HG03520 (cell line): ENCODE measurements around the gene CLDN8.

Source experiments
- ATAC-seq: cut with Tn5 transposase; IDR thresholded peaks from one replicate; pipeline ENCODE4 v1.9.1; 2021; ENCODE audit warnings: mild to moderate bottlenecking, moderate library complexity; ENCODE audit not compliant: unreplicated experiment

Gene CLDN8

DNA sequence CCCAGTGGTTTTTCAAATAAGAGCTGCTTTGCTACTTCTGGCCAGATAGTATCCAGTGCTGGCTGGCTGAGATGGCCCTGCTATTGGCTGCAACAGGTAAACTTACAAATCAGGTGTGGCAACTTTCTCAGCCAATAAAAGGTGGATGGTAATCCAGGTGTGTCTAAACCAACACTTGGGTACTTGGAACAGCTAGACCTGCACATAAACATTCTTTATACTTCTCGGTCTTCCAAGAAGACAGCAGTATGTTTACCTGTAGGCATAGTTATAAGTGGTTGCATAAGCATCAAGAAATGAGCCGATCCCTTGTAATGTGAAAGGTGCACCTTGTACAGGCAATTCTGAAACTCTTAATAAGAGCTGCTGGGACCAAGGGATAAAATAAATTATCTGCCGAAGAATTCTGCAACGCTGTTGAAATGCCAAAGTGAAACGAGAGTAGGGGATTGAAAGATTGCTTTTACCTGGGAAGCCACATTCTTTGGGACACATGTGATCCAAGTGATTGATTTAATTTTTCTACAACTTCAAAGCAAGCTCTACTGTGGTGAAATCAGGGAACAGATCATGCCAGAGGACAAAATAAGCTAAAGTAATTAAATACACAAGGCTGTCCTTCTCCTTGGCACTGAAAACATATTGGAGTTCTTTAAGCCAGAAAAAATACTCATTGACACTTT, at the start of gene CLDN8:
Gene CLDN8 (minus strand): TSS at position 57 of the 683 bp plus-strand sequence. CDS start 172 bp downstream, outside the sequence.
- ATAC-seq, result no peak

DNA sequence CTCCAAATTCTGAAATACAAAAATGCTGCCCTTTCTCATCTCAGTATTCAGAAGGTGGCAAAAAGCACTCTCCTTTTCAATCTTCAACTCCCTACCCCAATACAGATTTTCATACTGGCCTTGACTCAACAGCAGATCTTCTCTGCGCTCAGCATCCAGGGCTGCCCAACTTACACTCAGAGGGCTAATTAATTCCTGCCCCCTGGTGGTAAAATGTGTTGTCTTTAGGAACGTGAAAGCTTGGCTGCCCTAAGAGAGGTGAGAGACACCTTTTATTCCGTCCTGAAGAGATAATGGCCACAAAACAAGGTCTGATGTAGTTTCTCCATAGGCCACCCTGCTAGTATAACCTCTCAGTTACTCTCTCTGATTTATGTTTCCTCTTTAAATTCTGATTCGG, 41.9 kb upstream of the CLDN8 start:
- ATAC-seq, result no peak

DNA sequence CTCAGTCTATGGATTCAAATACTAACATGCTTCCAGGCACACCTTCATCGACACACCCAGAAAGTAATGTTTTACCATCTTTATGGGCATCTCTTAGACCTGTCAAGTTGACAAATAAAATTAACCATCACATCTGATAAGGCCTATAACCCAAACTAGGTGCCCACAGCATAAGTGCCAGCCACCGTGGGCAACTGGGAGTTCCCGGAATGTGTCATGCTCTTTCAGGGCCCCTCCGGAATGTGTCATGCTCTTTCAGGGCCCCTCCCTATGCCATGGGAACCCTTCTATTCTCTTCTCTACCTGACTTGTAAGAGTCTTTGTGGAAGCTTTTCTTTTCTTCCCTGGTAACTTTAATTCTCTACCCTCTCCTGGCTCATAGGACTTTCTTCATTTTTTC, 40.2 kb upstream of the CLDN8 start:
- ATAC-seq, result no peak

DNA sequence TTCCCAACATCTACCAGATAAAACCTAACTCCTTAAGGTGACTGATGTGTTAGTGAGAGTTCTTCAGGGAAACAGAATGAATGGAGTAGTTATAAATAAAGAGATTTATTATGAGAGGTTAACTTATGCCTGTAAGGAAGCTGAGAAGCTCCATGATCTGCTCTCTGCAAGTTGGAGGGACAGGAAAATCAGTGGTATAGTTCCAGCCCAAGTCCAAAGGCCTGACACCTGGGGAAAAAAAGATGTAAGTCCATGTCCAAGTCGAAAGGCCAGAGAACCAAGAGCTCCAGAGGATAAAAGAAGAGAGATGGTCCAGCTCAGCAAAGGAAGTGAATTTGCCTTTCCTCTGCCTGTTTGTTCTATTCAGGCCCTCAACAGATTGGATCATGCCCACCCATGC, 39.8 kb upstream of the CLDN8 start:
- ATAC-seq, result no peak

DNA sequence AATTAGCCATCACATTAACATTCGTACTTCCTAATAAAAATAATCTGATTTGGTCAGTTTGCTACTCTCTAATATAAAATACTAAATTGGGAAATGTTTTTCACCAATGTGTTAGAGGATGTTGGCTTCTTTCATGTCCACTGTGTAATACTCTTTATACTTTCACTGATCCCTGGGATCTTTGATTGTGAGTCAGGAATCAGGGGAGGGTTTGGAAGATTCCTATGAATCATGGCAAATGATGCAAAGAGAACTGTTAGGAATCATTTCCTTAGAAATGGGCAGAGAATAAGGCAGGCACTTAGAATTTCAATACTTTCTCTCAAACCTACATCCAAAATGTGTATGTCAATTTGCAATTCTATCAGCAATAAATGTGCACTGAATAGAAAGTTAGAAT, 35.9 kb upstream of the CLDN8 start:
- ATAC-seq, result no peak

DNA sequence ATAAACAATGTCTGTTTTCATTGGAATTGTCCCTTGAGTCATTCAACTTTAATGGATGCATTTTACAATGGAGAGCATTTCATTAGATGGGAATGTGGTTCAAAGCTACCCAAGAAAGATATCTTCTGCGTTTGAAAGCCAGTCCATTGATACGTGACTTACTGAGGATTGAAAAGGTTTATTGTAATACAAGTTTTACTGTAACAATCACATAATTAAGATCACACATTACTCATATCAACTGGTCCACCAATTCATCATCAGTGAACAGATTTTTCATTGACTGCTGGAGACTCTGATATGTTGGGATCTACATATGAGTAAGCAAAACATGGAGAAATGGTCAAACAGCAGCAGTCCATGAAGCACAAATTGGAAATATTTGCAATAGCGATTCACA, 34.0 kb upstream of the CLDN8 start:
- ATAC-seq, result no peak

DNA sequence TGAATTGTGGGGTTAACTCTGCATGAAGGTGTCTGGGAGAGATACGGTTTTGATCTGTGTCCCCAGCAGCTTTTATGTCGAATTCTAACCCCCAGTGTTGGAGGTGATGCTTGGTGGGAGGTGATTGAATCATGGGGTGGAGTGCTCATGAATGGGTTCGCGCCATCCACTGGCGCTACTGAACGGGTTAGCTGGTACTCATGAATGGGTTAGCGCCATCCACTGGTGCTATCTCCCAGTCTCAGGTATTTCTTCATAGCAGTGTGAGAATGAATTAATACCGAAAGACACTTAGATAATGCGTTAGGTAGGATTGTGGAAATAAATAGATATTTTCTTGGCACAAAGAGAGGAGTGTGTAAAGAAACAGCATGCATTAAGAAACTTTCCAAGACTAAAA, 32.9 kb upstream of the CLDN8 start:
- no peak for ATAC-seq

DNA sequence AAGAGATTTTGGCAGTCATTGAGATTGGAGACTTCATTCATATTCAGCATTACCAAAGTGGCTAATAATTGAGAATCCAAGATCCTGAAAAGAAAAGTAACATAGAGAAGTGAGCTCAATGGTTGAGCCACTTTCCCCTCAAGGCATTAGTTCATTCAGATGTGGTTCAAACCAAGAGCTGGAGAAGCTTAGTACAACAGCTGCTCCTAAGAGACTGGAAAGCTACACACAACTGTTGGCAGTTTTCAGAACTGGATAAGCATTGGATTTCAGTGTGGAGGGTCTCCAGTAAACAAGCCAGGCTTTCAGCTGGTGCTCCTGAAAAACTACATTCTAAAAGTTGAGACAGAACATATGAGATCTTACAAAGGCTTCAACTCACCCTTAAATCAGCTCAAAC, 29.2 kb upstream of the CLDN8 start:
- no peak for ATAC-seq

DNA sequence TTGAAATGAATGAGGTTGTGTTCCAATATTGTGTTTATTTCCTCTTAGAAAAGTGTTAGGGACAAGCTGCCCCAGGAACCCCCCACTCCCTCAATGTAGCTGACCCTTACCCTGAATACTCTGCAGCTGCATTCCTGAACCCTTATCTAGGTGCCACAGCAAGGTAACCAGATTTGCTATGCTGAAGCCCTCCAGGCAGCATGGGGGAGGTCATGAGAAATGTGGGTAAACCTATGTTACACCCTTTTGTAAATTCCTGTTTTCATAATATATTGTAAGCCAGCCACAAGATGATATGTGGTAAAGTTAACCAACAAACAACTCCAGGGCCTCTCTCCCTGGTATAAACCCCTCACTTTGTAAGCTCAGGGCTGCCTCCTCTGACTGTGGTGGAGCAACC, 27.8 kb upstream of the CLDN8 start:
- no peak for ATAC-seq

DNA sequence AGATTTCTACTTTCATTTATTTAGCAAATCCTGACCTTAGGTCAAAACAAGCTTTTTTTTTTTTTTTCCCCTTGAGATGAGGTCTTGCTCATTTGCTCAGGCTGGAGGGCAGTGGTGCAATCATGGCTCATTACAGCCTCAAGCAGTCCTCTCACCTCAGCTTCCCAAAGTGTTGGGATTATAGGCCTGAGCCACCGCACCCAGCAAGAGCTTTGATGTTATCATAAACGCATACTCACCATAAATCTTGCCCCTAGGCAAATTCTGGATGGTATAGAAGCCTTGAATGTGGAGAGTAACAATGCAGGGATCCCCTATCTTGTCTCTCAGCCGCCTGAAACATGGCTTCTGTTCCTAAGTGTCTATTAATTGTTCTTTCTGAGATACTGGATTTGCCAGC, 24.8 kb upstream of the CLDN8 start:
- ATAC-seq, result no peak

DNA sequence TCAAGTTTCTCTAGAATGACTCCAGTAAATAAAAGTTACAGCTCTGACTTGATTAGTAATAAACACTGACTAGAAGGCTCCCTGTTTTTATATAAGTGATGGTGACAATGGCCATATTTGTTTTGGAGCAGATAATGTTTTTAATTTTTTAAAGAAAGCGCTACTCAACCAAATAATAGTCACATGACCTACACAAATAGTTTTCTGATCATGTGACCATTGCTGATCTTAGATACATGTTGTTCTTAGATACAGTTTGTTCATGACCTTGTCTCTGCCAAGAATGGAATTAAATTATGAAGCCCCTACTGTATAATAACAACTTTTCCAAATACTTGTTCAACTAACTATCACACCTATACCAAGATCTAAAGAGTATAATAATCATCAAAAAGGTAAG, 22.3 kb upstream of the CLDN8 start:
- ATAC-seq, result no peak

DNA sequence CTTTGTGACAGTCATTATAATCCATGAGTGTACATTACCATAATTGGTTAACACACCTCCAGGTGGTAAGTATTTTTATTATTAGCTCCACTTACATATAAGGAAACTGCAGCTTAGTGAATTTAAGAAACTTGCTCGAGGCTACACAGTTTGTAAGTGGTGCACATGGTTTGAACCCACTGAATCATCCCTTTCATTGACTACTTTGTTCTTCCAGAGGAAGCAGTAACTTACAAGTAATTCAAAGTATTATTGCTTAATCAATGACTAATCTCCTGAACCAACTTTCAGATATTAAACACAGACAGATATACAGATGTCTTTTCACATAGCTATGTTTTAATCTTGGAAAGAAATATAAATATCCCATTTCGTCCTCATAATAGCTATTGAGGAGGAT, 18.7 kb upstream of the CLDN8 start:
- ATAC-seq, result no peak

DNA sequence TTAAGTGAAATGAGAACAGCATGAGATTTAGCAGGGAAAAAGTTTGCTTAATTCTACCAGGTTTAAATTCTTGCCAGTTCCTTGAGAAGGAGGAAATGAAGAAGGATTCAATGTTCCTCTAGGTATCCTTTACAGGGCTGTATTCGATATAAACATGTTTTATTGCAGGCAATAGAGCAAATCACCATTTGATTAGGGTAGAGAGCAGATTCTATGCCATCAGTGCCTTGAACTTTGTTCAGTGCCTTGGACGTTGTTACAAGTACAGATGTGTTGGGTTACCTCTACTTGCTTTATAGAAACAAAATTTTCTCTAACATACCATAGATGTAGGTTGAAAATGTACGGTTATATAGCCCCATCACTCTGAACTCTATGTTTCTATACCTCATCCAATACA, 18.2 kb upstream of the CLDN8 start:
- no peak for ATAC-seq

DNA sequence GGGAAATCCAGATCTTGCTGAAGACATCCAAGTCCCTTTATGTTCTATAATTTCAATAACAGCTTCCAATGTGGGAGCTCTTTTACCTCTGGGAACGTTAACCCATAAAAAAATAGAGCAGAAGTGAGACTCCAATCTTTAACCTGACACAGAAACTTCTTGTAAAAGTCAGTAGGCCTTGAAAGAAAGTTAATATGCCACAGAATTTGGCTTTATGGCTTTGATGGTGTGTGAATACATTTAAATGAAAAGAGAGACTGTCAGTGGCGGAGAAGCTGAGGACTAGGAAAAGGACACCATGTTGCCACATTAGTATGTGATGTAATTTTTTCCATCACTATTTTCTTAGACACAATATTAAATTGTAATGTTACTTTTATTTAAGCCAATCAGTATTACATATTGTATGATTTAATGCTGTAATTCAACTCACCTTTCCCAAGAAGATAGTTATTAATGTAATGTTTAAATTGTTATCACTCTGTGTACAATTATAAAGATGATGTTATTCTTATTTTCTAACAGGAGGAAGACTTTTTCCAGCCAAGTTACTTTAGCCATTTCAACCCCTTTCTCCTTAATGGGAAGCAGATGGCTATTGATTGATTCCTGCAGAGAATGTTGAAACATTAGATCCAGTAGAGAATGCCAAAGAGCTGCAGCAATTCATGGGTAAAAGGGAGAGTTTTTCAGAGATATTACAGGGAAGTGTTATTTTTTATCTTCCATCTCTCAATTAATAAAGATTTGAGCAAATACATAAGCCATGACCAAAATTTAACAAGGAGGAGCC, 17.5 kb upstream of the CLDN8 start:
- no peak for ATAC-seq

DNA sequence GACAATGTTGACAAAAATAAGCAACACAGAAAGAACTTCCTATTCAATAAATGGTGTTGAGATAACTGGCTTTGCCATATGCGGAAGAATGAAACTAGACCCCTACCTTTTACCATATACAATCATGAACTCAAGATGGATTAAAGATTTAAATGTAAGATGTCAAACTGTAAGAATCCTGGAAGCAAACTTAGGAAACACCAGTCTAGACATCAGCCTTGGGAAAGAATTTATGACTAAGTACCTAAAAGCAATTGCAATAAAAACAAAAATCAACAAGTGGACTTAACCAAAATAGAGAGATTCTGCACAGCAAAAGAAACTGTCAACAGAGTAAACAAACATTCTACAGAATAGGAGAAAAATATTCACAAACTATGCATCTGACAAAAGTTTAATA, 16.1 kb upstream of the CLDN8 start:
- no peak for ATAC-seq

DNA sequence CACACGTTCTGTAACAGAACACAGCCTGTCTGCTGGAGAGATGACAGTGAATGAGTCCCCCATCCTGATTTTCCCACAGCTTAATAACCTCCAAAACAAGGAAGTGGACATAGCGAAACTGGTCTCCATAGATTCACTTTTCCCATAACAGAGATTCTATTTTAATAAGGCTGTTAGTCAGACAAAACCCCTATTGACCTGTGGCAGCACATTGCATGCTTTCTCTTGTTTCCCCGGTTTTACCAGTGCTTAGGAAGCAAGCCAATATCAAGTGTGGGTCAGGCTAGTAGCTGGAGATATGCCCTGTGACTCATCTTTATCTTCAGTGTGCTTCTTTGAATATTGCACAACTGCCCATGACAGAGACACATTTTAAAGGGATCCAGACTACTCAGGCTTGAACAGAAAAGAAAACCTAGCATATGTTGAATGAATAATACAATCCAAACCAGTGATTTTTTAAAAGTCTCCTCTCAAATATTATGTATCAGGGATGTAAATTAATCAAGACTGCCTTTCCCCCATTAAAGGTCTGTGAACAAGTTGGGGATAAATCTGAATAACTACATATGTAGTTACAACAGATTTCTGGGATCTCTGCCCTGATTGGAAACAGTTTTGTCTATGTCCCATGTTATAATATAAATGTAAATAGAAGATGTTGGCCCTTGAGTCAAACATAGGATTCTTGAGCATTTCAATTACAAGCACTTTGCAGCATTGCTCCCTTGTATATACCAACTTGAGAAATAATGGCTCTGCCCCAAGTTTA, 11.9 kb upstream of the CLDN8 start:
- ATAC-seq, result no peak

DNA sequence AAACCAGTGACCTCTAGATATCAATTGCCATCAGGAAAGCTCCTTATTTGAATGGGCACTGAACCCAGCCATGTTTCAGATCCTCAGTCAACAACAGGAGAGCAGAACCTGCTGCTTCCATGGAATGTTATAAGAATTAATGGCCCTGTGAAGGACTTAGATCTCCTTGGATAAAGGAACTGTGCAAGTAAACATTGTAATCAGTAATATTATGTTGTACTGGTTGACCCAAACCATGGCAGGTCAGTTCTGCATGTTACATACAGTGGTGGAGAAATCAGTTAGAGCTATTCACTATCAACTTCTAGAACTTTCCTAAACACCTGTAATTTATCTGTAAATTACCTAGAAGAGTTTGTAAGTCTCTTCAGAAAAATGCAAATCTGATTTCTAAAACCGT, 11.2 kb upstream of the CLDN8 start:
- ATAC-seq, result no peak

DNA sequence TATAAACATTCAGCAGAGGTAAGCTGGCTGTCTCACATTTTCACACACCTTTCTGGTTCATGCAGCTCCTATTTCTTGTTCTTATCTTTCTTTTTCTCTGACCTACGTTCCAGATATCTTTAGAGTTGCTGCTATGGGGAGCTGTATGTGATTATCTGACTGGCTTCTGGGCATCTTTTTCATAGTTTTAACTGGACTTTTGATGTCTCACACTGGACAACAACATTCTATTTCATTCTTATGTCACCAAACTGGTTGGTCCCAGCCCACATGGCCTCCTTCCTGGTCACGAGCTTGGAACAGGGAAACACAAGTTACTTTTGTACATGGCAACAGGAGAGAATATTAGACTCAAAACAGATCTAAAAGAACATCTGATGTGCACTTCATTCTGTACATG, 7.7 kb upstream of the CLDN8 start:
- ATAC-seq, result no peak

DNA sequence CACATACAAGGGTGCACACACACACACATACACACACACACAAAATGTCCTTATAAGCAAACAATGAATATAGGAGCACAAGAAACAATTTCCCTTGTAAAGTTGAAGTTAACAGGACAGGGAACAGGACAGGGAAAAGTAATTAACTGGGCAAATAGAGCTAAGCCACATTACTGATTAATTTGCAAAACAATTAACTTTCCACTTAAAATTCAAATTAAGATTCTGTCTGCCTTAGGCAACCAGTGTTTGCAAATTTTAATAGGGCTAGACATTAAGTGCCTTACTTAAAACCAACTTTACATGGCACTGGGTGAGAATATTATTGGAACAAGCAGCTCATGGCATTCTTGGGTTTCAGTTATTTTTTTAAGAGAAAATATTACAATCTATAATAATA, 6.8 kb upstream of the CLDN8 start:
- no peak for ATAC-seq

DNA sequence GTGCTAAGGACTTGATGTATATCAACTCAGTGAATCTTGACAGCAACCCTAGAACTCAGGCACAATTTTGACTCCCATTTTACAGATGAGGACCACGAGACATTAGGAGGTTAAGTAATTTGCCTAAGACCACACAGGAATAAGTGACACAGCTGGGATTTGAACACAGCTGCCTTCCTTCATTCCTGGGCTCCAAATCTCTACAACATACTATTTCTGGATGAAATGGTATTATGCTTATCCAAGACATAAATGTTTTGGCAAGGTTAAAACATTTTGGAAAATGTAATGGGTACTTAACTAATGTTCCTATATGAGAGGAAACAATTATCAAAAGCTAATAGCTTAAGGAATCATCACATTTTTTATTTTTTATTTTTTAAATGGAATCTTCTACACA, 4.8 kb downstream of the CLDN8 start:
- ATAC-seq, result no peak

DNA sequence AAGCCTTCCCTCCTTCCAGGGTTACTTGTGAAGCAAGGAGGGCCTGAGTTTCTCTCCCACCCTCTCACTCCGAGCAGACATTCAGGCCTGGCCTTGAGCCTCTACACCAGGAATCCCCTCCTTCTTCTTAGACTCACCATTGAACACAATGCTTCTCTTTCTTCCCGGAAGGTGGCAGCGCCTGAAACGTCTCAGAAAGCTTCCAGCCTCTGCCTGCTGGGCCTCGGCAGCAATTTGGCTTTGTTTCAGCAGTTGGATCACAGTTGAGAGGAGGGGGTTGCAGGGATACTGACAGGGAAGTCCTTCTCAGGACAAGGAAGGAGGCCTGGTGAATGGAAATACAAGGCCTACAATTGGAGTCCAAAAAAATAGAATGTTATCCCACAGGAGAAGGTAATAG, 6.3 kb downstream of the CLDN8 start:
- no peak for ATAC-seq

DNA sequence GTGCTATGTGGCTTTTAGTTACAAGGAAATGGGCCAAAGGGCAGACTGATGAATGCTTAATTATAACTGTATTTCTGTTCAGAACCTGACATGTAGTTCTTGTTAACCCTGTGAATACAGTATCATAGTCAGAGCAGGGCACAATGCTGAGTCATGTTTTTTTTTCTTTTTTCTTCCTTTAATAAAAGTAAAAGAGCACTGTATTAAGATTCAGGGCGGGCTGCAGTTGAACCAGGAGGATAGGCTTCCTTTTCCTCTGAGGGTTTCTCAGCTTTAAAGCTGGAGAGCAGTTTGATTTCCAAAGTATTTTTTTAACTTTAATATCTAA, 8.7 kb downstream of the CLDN8 start:
- no peak for ATAC-seq
